GM19238 (cell line): ENCODE data around the gene APOH.

Experiments
- DNase-seq: peaks from one replicate; pipeline ENCODE4 v3.0.0; 2011; ENCODE audit warnings: low spot score; ENCODE audit not compliant: insufficient read length

APOH gene

GRCh38 chr17:66235377-66235994 lies 6.3 kb upstream of the APOH start:
- DNase-seq: no peak

GRCh38 chr17:66234611-66235010 lies 5.4 kb upstream of the APOH start:
- DNase-seq: no peak

- DNase-seq: no peak
These were observed 4.0 kb upstream of the APOH start for GRCh38 chr17:66233023-66233753.

- no peak for DNase-seq
These were observed 1.8 kb upstream of the APOH start for GRCh38 chr17:66230922-66231591.

GRCh38 chr17:66229783-66230538 lies 746 bp upstream of the APOH start:
- no peak for DNase-seq

GRCh38 chr17:66227212-66228045 lies 1.8 kb downstream of the APOH start:
- no peak for DNase-seq

- DNase-seq: no peak
These were observed 6.3 kb downstream of the APOH start for GRCh38 chr17:66222798-66223350.

GRCh38 chr17:66221755-66222530 lies 7.3 kb downstream of the APOH start:
- DNase-seq: no peak

GRCh38 chr17:66221343-66221742 lies 7.9 kb downstream of the APOH start:
- no peak for DNase-seq

- DNase-seq: no peak
These were observed 9.0 kb downstream of the APOH start for GRCh38 chr17:66220079-66220835.

- DNase-seq: no peak
These were observed 13.7 kb downstream of the APOH start for GRCh38 chr17:66215529-66215911.

- no peak for DNase-seq
These were observed 14.2 kb downstream of the APOH start for GRCh38 chr17:66214884-66215528.

GRCh38 chr17:66211047-66211810 lies 18.0 kb downstream of the APOH start:
- DNase-seq: no peak

- DNase-seq: no peak
These were observed 19.0 kb downstream of the APOH start for GRCh38 chr17:66210208-66210574.

- no peak for DNase-seq
These were observed 21.3 kb downstream of the APOH start for GRCh38 chr17:66207936-66208335.

GRCh38 chr17:66203274-66204015 lies 25.8 kb downstream of the APOH start:
- no peak for DNase-seq

GRCh38 chr17:66200685-66201092 lies 28.5 kb downstream of the APOH start:
- no peak for DNase-seq
